SK-N-SH treated with all-trans-retinoic acid at 6 μM for 48 hours (cell line): ENCODE results near the gene EXOC4.

Experiments used
- ATAC-seq: fragments of 200-7000 bp; cut with Tn5 transposase; 3 replicates; pipeline ENCODE4 v1.9.1; 2020; ENCODE audit warnings: mild to moderate bottlenecking, moderate library complexity
- ARNTL ChIP-seq: fragments of 450-650 bp; formaldehyde crosslinking; IDR thresholded peaks from 2 replicates; pipeline ENCODE4 v1.5.0; 2020; ENCODE audit warnings: low read depth, mild to moderate bottlenecking, moderate library complexity, borderline replicate concordance
- CSDC2 ChIP-seq: fragments of 250-450 bp; sonication (Bioruptor Pico); IDR thresholded peaks from 2 replicates; pipeline ENCODE4 v1.5.0; 2020; ENCODE audit warnings: mild to moderate bottlenecking, moderate library complexity
- CSRNP3 ChIP-seq: fragments of 250-450 bp; sonication (Bioruptor Pico); IDR thresholded peaks from 2 replicates; pipeline ENCODE4 v1.5.1; 2021; ENCODE audit warnings: mild to moderate bottlenecking, moderate library complexity
- ESRRG ChIP-seq: fragments of 250-450 bp; sonication (Bioruptor Pico); IDR thresholded peaks from 2 replicates; pipeline ENCODE4 v1.6.1; 2021; ENCODE audit warnings: mild to moderate bottlenecking
- GLIS3 ChIP-seq: fragments of 250-450 bp; sonication (Bioruptor Pico); IDR thresholded peaks from 2 replicates; pipeline ENCODE4 v1.5.0; 2020; ENCODE audit warnings: mild to moderate bottlenecking, moderate library complexity
- ISL1 ChIP-seq: fragments of 250-450 bp; sonication (Bioruptor Pico); IDR thresholded peaks from 2 replicates; pipeline ENCODE4 v2.1.2; 2022; ENCODE audit warnings: mild to moderate bottlenecking, moderate library complexity
- OSR1 ChIP-seq: fragments of 250-450 bp; sonication (Bioruptor Pico); IDR thresholded peaks from 2 replicates; pipeline ENCODE4 v1.8.0; 2022; ENCODE audit warnings: moderate library complexity, mild to moderate bottlenecking, inconsistent platforms
- PATZ1 ChIP-seq: fragments of 250-450 bp; sonication (Bioruptor Pico); IDR thresholded peaks from 2 replicates; pipeline ENCODE4 v1.8.0; 2020; ENCODE audit warnings: mild to moderate bottlenecking, moderate library complexity, borderline replicate concordance
- POU6F1 ChIP-seq: fragments of 250-450 bp; sonication (Bioruptor Pico); IDR thresholded peaks from 2 replicates; pipeline ENCODE4 v1.8.0; 2021; ENCODE audit warnings: low read depth, mild to moderate bottlenecking, moderate library complexity, borderline replicate concordance
- PPARA ChIP-seq: fragments of 250-450 bp; sonication (Bioruptor Pico); IDR thresholded peaks from 2 replicates; pipeline ENCODE4 v1.5.0; 2020; ENCODE audit warnings: mild to moderate bottlenecking, borderline replicate concordance
- SNAI2 ChIP-seq: fragments of 250-450 bp; sonication (Bioruptor Pico); IDR thresholded peaks from 2 replicates; pipeline ENCODE4 v1.5.0; 2020; ENCODE audit warnings: mild to moderate bottlenecking, moderate library complexity
- TCF4 ChIP-seq: fragments of 250-450 bp; sonication (Bioruptor Pico); IDR thresholded peaks from 2 replicates; pipeline ENCODE4 v1.8.0; 2021; ENCODE audit warnings: mild to moderate bottlenecking, moderate library complexity, borderline replicate concordance
- TOX ChIP-seq: fragments of 250-450 bp; sonication (Bioruptor Pico); IDR thresholded peaks from 2 replicates; pipeline ENCODE4 v1.8.0; 2021; ENCODE audit warnings: mild to moderate bottlenecking, moderate library complexity, borderline replicate concordance
- ZC3H10 ChIP-seq: fragments of 250-450 bp; sonication (Bioruptor Pico); IDR thresholded peaks from 2 replicates; pipeline ENCODE4 v1.5.1; 2021; ENCODE audit warnings: mild to moderate bottlenecking, moderate library complexity
- ZFP3 ChIP-seq: fragments of 250-450 bp; sonication (Bioruptor Pico); IDR thresholded peaks from 2 replicates; pipeline ENCODE4 v1.5.0; 2020; ENCODE audit warnings: mild to moderate bottlenecking, moderate library complexity
- ZFP30 ChIP-seq: fragments of 450-650 bp; formaldehyde crosslinking; IDR thresholded peaks from 2 replicates; pipeline ENCODE4 v1.5.0; 2022; ENCODE audit warnings: mild to moderate bottlenecking, moderate library complexity
- ZNF565 ChIP-seq: fragments of 450-650 bp; formaldehyde crosslinking; conservative IDR thresholded peaks from 2 replicates; pipeline ENCODE4 v1.5.0; 2020; ENCODE audit warnings: low read depth, mild to moderate bottlenecking, moderate library complexity
- ZNF70 ChIP-seq: fragments of 450-650 bp; formaldehyde crosslinking; IDR thresholded peaks from 2 replicates; pipeline ENCODE4 v1.5.0; 2020; ENCODE audit warnings: mild to moderate bottlenecking, moderate library complexity
- ZNF8 ChIP-seq: fragments of 450-650 bp; formaldehyde crosslinking; IDR thresholded peaks from 2 replicates; pipeline ENCODE4 v1.5.0; 2020; ENCODE audit warnings: mild to moderate bottlenecking, moderate library complexity
- TF ChIP-seq, protein P1 (sequence below): fragments of 250-450 bp; sonication (Bioruptor Pico); IDR thresholded peaks from 2 replicates; pipeline ENCODE4 v1.5.0; 2020; ENCODE audit warnings: mild to moderate bottlenecking, moderate library complexity
- TF ChIP-seq, protein P2 (sequence below): fragments of 250-450 bp; sonication (Bioruptor Pico); IDR thresholded peaks from 2 replicates; pipeline ENCODE4 v1.5.1; 2020; ENCODE audit warnings: low read depth, mild to moderate bottlenecking, moderate library complexity

The EXOC4 gene

GRCh38 chr7:133690740-133691139 lies 437.9 kb downstream of the EXOC4 start:
- TF ChIP-seq OSR1 (CRISPR knock-in tag) = no peak
- ATAC-seq = no peak

- no peak for ATAC-seq
- no peak for TF ChIP-seq ZFP3 (CRISPR knock-in tag)
- TF ChIP-seq, protein P1, sequence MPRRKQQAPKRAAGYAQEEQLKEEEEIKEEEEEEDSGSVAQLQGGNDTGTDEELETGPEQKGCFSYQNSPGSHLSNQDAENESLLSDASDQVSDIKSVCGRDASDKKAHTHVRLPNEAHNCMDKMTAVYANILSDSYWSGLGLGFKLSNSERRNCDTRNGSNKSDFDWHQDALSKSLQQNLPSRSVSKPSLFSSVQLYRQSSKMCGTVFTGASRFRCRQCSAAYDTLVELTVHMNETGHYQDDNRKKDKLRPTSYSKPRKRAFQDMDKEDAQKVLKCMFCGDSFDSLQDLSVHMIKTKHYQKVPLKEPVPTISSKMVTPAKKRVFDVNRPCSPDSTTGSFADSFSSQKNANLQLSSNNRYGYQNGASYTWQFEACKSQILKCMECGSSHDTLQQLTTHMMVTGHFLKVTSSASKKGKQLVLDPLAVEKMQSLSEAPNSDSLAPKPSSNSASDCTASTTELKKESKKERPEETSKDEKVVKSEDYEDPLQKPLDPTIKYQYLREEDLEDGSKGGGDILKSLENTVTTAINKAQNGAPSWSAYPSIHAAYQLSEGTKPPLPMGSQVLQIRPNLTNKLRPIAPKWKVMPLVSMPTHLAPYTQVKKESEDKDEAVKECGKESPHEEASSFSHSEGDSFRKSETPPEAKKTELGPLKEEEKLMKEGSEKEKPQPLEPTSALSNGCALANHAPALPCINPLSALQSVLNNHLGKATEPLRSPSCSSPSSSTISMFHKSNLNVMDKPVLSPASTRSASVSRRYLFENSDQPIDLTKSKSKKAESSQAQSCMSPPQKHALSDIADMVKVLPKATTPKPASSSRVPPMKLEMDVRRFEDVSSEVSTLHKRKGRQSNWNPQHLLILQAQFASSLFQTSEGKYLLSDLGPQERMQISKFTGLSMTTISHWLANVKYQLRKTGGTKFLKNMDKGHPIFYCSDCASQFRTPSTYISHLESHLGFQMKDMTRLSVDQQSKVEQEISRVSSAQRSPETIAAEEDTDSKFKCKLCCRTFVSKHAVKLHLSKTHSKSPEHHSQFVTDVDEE = no peak
- TF ChIP-seq ZNF8 = no peak
- no peak for TF ChIP-seq ARNTL
- TF ChIP-seq, all 23 proteins: peak for 0
Measured at GRCh38 chr7:133691727-133692610, 439.1 kb downstream of the EXOC4 start.

DNA sequence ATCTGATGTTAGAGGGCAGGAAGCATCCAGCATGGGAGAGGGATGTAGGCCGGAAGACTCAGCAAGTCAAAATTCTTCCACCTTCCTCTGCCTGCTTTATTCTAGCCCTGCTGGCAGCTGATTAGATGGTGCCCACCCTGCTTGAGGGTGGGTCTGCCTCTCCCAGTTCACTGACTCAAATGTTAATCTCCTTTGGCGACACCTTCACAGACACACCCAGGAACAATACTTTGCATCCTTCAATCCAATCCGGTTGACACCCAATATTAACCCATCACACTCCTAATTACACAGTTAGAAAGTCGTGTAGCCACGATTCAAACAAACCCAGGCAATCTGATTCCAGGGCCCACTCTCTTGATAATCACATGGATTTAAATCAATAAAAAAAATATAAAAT lies 440.4 kb downstream of the EXOC4 start:
- TF ChIP-seq OSR1 (CRISPR knock-in tag) = no peak
- no peak for TF ChIP-seq ZNF8
- TF ChIP-seq ZC3H10 = no peak
- TF ChIP-seq, protein P1 = no peak
- no peak for TF ChIP-seq CSRNP3 (CRISPR knock-in tag)
- no peak for TF ChIP-seq TOX (CRISPR knock-in tag)
- TF ChIP-seq PPARA = no peak
- no peak for TF ChIP-seq ARNTL
- TF ChIP-seq PATZ1 (CRISPR knock-in tag) = no peak
- TF ChIP-seq ZNF70 (CRISPR knock-in tag) = no peak
- TF ChIP-seq, protein P2, sequence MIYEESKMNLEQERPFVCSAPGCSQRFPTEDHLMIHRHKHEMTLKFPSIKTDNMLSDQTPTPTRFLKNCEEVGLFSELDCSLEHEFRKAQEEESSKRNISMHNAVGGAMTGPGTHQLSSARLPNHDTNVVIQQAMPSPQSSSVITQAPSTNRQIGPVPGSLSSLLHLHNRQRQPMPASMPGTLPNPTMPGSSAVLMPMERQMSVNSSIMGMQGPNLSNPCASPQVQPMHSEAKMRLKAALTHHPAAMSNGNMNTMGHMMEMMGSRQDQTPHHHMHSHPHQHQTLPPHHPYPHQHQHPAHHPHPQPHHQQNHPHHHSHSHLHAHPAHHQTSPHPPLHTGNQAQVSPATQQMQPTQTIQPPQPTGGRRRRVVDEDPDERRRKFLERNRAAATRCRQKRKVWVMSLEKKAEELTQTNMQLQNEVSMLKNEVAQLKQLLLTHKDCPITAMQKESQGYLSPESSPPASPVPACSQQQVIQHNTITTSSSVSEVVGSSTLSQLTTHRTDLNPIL (CRISPR knock-in tag) = no peak
- no peak for TF ChIP-seq ZFP30 (CRISPR knock-in tag)
- no peak for TF ChIP-seq TCF4 (CRISPR knock-in tag)
- no peak for TF ChIP-seq POU6F1 (CRISPR knock-in tag)
- TF ChIP-seq GLIS3 (CRISPR knock-in tag) = no peak
- no peak for TF ChIP-seq ESRRG (CRISPR knock-in tag)
- no peak for TF ChIP-seq SNAI2
- no peak for TF ChIP-seq ZNF565
- TF ChIP-seq CSDC2 = no peak
- TF ChIP-seq ISL1 = no peak
- no peak for ATAC-seq
